HEK293 (cell line): ENCODE results near the gene ARHGAP10.

Source experiments
- KLF16 ChIP-seq: fragments of 450-650 bp; formaldehyde crosslinking; IDR thresholded peaks from 2 replicates; pipeline ENCODE4 v1.5.1; 2017; ENCODE audit warnings: missing biosample characterization, missing genetic modification characterization
- ZBTB8A ChIP-seq: fragments of 450-650 bp; formaldehyde crosslinking; IDR thresholded peaks from 2 replicates; pipeline ENCODE4 v1.5.1; 2016; ENCODE audit warnings: missing biosample characterization, missing genetic modification characterization
- TF ChIP-seq, protein P1 (sequence below): fragments of 450-650 bp; formaldehyde crosslinking; IDR thresholded peaks from 2 replicates; pipeline ENCODE4 v1.5.1; 2016; ENCODE audit warnings: missing biosample characterization, missing genetic modification characterization

DNA sequence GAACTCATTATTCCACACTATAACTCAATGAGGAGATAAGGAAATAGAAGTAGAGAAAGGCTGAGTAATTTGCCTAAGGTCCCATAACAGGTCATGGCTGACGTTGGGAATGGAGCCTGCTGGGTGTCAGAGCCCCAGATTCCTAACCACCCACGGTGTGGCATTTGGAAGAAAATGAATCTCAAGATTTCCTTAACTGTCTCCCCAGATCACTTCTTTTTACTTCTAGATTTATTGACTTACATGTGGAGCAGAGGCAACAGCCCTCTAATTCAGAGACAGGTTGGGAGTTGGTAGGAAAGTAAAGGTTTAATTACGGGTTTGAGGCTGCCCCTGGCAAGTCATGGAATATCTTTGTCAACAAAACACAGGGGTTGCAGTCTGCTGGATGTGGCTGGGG is 134.0 kb downstream of the ARHGAP10 start:
- no peak for TF ChIP-seq KLF16
- TF ChIP-seq, protein P1, sequence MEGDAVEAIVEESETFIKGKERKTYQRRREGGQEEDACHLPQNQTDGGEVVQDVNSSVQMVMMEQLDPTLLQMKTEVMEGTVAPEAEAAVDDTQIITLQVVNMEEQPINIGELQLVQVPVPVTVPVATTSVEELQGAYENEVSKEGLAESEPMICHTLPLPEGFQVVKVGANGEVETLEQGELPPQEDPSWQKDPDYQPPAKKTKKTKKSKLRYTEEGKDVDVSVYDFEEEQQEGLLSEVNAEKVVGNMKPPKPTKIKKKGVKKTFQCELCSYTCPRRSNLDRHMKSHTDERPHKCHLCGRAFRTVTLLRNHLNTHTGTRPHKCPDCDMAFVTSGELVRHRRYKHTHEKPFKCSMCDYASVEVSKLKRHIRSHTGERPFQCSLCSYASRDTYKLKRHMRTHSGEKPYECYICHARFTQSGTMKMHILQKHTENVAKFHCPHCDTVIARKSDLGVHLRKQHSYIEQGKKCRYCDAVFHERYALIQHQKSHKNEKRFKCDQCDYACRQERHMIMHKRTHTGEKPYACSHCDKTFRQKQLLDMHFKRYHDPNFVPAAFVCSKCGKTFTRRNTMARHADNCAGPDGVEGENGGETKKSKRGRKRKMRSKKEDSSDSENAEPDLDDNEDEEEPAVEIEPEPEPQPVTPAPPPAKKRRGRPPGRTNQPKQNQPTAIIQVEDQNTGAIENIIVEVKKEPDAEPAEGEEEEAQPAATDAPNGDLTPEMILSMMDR (tag by site-specific recombination) = no peak
- TF ChIP-seq ZBTB8A (tag by site-specific recombination) = no peak
